Endothelial cell of umbilical vein (primary cell): ENCODE data around the gene INTS11. TPM values are rescaled to one million over a fixed set of nuclear protein-coding genes. Genes with fewer than 3 reads are reported as not detected.
A peak's percentile ranks its signal among the peaks of the same experiment; 100 is the strongest.

Experiments
- BruUV-seq: library from RNA; stranded (reverse); fragments of 400-500 nt; replicated peaks from 2 replicates; lab custom pipeline; 2021; lab: Mats Ljungman, UMichigan
- CTCF ChIA-PET: fragments of 300-600, 350-600 bp; sonication (Branson Sonifier 250); formaldehyde crosslinking; loops from one replicate; lab custom pipeline; 2021; ENCODE audit warnings: antibody characterized with exemption, inconsistent platforms; lab: Charles Lee
- POLR2A ChIA-PET: fragments of 300-600, 350-600 bp; sonication (Branson Sonifier 250); formaldehyde crosslinking; loops from one replicate; lab custom pipeline; 2021; ENCODE audit warnings: antibody characterized with exemption, inconsistent platforms; lab: Charles Lee
- DNase-seq: peaks from one replicate; pipeline ENCODE4 v3.0.0-alpha.2; 2011; ENCODE audit warnings: low read depth, low spot score
- FAIRE-seq: peaks from 2 replicates; lab custom pipeline; 2011; peaks lifted over from hg19 to GRCh38; lab: Jason Lieb, UNC
- H2AFZ ChIP-seq: 2 replicates; pipeline ENCODE4 v1.6.0; 2012; ENCODE audit warnings: low read depth, low read length, control low read depth, inconsistent platforms
- H3K27ac ChIP-seq: 2 replicates; pipeline ENCODE4 v1.5.1; 2011; ENCODE audit warnings: low read depth, mild to moderate bottlenecking, control low read depth, low read length, moderate library complexity; ENCODE audit not compliant: insufficient read depth
- H3K27me3 ChIP-seq, 2 experiments: 2 replicates each; pipeline versions ENCODE4 v1.6.0 to v1.6.1; 2011; ENCODE audit warnings: low read length in 2 of 2, mixed read lengths in 1 of 2; ENCODE audit not compliant: control insufficient read depth in 2 of 2, insufficient read depth in 2 of 2
- H3K36me3 ChIP-seq, 2 experiments: 2 replicates in 1 of 2; 3 replicates in 1 of 2; pipeline ENCODE4 v1.5.1; 2011; ENCODE audit warnings: low read length in 2 of 2, mild to moderate bottlenecking in 1 of 2, moderate library complexity in 1 of 2; ENCODE audit not compliant: control insufficient read depth in 2 of 2, insufficient read depth in 2 of 2; ENCODE audit errors: extremely low read depth in 1 of 2
- H3K4me1 ChIP-seq: 3 replicates; pipeline ENCODE4 v1.5.1; 2011; ENCODE audit warnings: mild to moderate bottlenecking, low read length; ENCODE audit not compliant: control insufficient read depth, insufficient read depth; ENCODE audit errors: extremely low read depth
- H3K4me2 ChIP-seq: 2 replicates; pipeline ENCODE4 v1.6.1; 2011; ENCODE audit warnings: low read length, control low read depth, mixed read lengths; ENCODE audit not compliant: insufficient read depth
- H3K4me3 ChIP-seq, 3 experiments: fragments of 200-600 bp in 1 of 3; sonication (generic), shearing (Covaris generic) in 1 of 3; replicated peaks in 1 of 3; 2 replicates each; pipeline ENCODE4 v1.5.1; 2011 to 2016; ENCODE audit warnings: control low read depth in 3 of 3, low read length in 3 of 3, mild to moderate bottlenecking in 2 of 3, inconsistent platforms in 1 of 3, low read depth in 1 of 3, moderate library complexity in 1 of 3; ENCODE audit not compliant: insufficient read depth in 1 of 3
- H3K79me2 ChIP-seq: 2 replicates; pipeline ENCODE4 v1.6.0; 2012; ENCODE audit warnings: low read length, inconsistent platforms; ENCODE audit not compliant: control insufficient read depth, insufficient read depth
- H3K9ac ChIP-seq: replicated peaks from 2 replicates; pipeline ENCODE3; 2011; ENCODE audit warnings: low read length, control low read depth; ENCODE audit not compliant: insufficient read depth; ENCODE audit errors: extremely low read depth
- H3K9me1 ChIP-seq: replicated peaks from 3 replicates; pipeline ENCODE4 v1.6.0; 2011; ENCODE audit warnings: mild to moderate bottlenecking, low read length; ENCODE audit not compliant: control insufficient read depth, insufficient read depth; ENCODE audit errors: extremely low read depth
- H3K9me3 ChIP-seq: replicated peaks from 2 replicates; pipeline ENCODE4 v1.5.1; 2012; ENCODE audit warnings: low read length, inconsistent platforms; ENCODE audit not compliant: control insufficient read depth, insufficient read depth
- H4K20me1 ChIP-seq: replicated peaks from 2 replicates; pipeline ENCODE3; 2011; ENCODE audit warnings: mild to moderate bottlenecking, low read length; ENCODE audit not compliant: control insufficient read depth, insufficient read depth; ENCODE audit errors: extremely low read depth
- CTCF ChIP-seq, 2 donors: IDR thresholded peaks; 1 replicate in 1 of 2; 2 replicates in 1 of 2; pipeline ENCODE4 v1.5.1; 2011; ENCODE audit warnings: low read length in 2 of 2, mild to moderate bottlenecking in 2 of 2, moderate library complexity in 2 of 2, control low read depth in 1 of 2, inconsistent platforms in 1 of 2, low read depth in 1 of 2; ENCODE audit not compliant: insufficient read depth in 1 of 2; ENCODE audit errors: extremely low read depth in 1 of 2
- EZH2 ChIP-seq: IDR thresholded peaks from 2 replicates; pipeline ENCODE4 v1.6.1; 2012; ENCODE audit warnings: borderline replicate concordance, low read depth, mild to moderate bottlenecking, moderate library complexity, low read length, inconsistent platforms; ENCODE audit not compliant: severe bottlenecking
- FOS ChIP-seq: IDR thresholded peaks from 2 replicates; pipeline ENCODE4 v1.6.1; 2011; ENCODE audit warnings: mild to moderate bottlenecking, low read length, moderate library complexity, borderline replicate concordance; ENCODE audit not compliant: insufficient read depth
- GATA2 ChIP-seq: IDR thresholded peaks from 2 replicates; pipeline ENCODE4 v1.7.0; 2011; ENCODE audit warnings: low read depth, mild to moderate bottlenecking, moderate library complexity, mixed read lengths, low read length; ENCODE audit not compliant: insufficient read length, insufficient read depth
- JUN ChIP-seq: IDR thresholded peaks from 2 replicates; pipeline ENCODE4 v1.6.1; 2011; ENCODE audit warnings: borderline replicate concordance, low read depth; ENCODE audit not compliant: insufficient read length, insufficient read depth
- MAX ChIP-seq: IDR thresholded peaks from 2 replicates; pipeline ENCODE4 v1.6.1; 2011; ENCODE audit not compliant: insufficient read depth, insufficient read length
- MYC ChIP-seq: IDR thresholded peaks from one replicate; pipeline ENCODE4 v1.6.1; 2011; ENCODE audit warnings: mild to moderate bottlenecking, low read depth, low read length
- POLR2A ChIP-seq: IDR thresholded peaks from 2 replicates; pipeline ENCODE4 v1.6.1; 2012; ENCODE audit warnings: low read depth, mild to moderate bottlenecking, control low read depth, low read length
- POLR2AphosphoS5 ChIP-seq: IDR thresholded peaks from 2 replicates; pipeline ENCODE4 v1.6.1; 2012; ENCODE audit warnings: low read depth, mild to moderate bottlenecking, control low read depth, low read length, moderate library complexity; ENCODE audit not compliant: insufficient read depth
- dilution Hi-C: fragments of 300-500 bp; cut with MboI; formaldehyde crosslinking; loops from one replicate; pipeline ENCODE4 v1.15.0; 2019; ENCODE audit warnings: low sequenced_read_pairs; ENCODE audit not compliant: extremely low pct_ligation_motif_present
- intact Hi-C: fragments of 100-400 bp; cut with micrococcal nuclease; formaldehyde crosslinking; loops from one replicate; pipeline ENCODE4 v1.10.0; 2022
- polyA plus RNA-seq, 4 experiments: library from polyadenylated mRNA; depleted of rRNA in 3 of 4; stranded (reverse) in 3 of 4; unstranded in 1 of 4; fragments of >200 nt; gene quantifications; 2 replicates each; pipeline versions ENCODE4 v1.2.1 to v1.2.3, GENCODE V29; 2011 to 2012; ENCODE audit warnings: missing spikeins in 1 of 4
- total RNA-seq: library from RNA; stranded (reverse); gene quantifications from 2 replicates; pipeline ENCODE4 v1.2.3, GENCODE V29; 2021

INTS11 gene
- total and polyA plus RNA-seq, 2 donors (not counting 3 experiments of a cell fraction or from before 2014, with no cell fraction given), result 132 to 222 TPM

GRCh38 chr1:1326075-1326605 lies 1.7 kb upstream of the INTS11 start:
- H3K4me1 ChIP-seq, result peaks cover 13% of the 10 kb centered on the region
- FAIRE-seq (no peak), DNase-seq (no peak)
- H3K27me3 ChIP-seq, result no peaks in the 10 kb centered on the region
- H2AFZ ChIP-seq, result no peak overlapping the region
- no TSS peak for BruUV-seq
- H3K9me3 ChIP-seq, result no peaks in the 10 kb centered on the region
- no peak overlapping the region for H3K4me2 ChIP-seq
- POLR2A ChIA-PET, result no interaction called here
- TF ChIP-seq CTCF (IDR thresholded peaks at IDR 0.05; ENCODE audit: extremely low read depth in 1 of 2, insufficient read depth in 1 of 2, low read depth in 1 of 2, low read length in 2 of 2) (no peak), POLR2AphosphoS5 (no peak), MAX (no peak), POLR2A (no peak), MYC (no peak), JUN (no peak), FOS (no peak), EZH2 (no peak), GATA2 (no peak)
- H3K79me2 ChIP-seq, result peaks cover 38% of the 10 kb centered on the region
- H3K4me3 ChIP-seq, result peak overlapping the region in 1 of 3 experiments; percentile 1
- no peak overlapping the region for H3K9ac ChIP-seq
- H3K9me1 ChIP-seq, result no peaks in the 10 kb centered on the region
- intact Hi-C loops (no loop called here), dilution Hi-C loops (no loop called here)
- CTCF ChIA-PET, result no interaction called here
- H4K20me1 ChIP-seq, result no peaks in the 10 kb centered on the region
- H3K27ac ChIP-seq, result no peak overlapping the region
- peaks cover 0 to 18% of the 10 kb centered on the region in 2 experiments for H3K36me3 ChIP-seq
